HuH-7.5 (cell line): ENCODE measurements around the gene RTKN.
"Not testable (repeated sequence)": the region's sequence is repeated elsewhere in the genome, so short reads cannot be mapped to it uniquely, and the experiment has no call there.

Experiments used
- DNase-seq: peaks from one replicate; pipeline ENCODE4 v3.0.0; 2011; ENCODE audit warnings: low spot score

Gene RTKN

GRCh38 chr2:74460187-74460586, 18.4 kb upstream of the RTKN start:
- not testable (repeated sequence) for DNase-seq

GRCh38 chr2:74459503-74460118, 17.9 kb upstream of the RTKN start:
- not testable (repeated sequence) for DNase-seq

DNA sequence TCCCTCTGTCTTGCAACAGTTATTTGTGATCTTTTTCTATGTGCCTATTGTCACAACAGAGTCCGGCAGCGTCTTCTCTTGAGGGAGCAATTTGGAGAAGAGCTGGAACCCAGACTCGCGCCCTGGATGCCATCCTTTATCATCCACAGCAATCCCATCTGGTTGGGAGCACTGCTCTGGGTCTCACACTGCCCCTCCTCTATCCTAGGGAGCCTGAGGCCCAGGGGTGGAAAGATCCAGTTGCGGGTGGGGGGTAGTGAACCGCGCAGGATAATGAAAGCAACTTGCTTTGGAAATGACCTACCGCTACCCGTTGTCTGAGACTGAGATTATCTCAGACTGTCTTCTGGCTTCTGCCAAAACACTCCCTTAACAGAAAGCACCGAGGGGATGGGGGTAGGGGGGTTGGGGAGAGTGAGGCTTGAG, 17.2 kb upstream of the RTKN start:
- DNase-seq, result no peak

- peak; percentile 92 for DNase-seq
These were observed 16.6 kb upstream of the RTKN start, which contains the start of gene WBP1 for GRCh38 chr2:74458132-74458937. WBP1 (plus strand) TSS chr2:74458438; CDS start chr2:74458603, 165 bp downstream.

DNA sequence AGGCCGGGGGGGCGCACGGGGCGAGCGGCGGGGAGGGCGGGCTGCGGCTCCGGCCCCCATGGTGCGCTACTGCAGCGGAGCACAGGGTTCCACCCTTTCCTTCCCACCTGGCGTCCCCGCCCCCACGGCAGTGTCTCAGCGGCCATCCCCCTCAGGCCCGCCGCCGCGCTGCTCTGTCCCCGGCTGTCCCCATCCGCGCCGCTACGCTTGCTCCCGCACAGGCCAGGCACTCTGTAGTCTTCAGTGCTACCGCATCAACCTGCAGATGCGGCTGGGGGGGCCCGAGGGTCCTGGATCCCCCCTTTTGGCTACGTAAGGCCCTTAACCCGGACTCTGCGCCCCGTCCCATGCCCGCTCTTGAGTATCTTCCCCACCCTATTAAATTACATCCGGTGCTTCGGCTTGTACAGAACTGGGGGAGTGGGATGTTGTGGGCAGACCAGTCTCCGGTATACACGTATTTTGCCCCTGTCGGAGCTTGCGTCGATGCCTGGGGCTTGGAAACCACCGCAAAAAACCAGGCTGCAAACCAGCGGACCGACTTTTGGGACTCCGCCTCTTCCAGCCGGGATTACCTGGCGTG, 15.9 kb upstream of the RTKN start:
- peak; percentile 38 for DNase-seq

GRCh38 chr2:74457129-74457548, 15.4 kb upstream of the RTKN start:
- DNase-seq, result no peak

DNA sequence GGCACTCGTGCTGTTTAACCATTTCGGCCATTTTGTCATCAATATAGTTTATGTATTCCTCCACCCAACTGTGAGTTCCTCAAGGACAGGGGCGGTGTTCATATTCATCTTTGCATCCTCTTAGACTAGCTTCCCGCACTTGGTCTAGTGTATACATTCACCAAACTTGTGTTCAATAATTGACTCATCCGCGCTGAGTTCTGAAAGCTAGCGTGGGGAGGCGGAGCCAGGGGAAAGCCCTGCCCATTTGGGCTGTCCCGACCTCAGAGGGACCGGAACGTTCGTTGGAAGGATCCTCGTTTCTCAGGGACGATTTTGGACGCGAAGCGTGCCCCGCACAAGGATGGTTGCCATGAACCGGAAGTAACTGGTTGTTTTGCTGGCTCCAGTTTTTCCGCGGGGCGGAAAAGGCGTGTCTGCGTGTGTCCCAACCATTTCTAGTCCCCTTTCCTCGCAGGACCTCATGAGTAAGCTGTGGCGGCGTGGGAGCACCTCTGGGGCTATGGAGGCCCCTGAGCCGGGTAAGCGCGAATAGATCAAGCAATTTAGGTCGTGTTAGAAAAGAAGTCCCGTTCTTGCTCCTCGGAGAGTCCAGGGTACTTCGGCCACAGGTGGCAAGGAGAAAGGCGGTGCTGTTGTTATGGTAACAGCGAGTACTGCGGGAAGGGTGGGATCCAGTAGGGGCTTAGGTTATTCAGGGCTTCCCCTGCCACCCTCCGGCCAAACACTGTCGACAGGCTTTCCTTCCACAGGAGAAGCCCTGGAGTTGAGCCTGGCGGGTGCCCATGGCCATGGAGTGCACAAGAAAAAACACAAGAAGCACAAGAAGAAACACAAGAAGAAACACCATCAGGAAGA, 13.1 kb upstream of the RTKN start, which contains the start of gene INO80B:
Gene INO80B, plus strand, starts transcription at position 434 of the 858 bp plus-strand sequence. Its CDS starts 30 bp downstream, at position 464.
- DNase-seq, result peak; percentile 71

DNA sequence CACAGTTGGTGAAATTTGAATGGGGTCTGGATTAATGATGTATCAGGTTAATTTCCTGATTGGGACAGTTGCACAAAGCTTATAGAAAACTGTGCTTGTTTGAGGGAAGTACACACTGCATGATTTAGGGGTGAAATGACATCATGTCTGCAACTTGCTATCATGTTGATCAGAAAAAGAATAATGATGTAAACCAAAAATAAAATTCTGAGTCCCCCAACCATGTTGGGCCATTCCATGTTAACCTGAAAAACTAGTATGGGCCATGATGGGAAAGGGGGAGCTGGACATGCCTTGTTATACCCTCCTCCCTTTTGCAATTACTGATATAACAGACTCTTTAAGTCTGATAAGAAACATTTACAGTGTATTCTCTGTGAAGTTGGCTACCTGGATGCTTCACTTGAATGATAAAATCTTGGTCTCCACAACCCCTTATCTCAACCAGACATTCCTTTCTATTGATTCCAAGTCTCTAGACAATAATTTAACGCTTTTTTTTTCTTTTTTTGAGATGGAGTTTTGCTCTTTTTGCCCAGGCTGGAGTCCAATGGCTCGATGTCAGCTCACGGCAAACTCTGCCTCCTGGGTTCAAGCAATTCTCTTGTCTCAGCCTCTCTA, 8.9 kb upstream of the RTKN start:
- DNase-seq, result no peak

DNA sequence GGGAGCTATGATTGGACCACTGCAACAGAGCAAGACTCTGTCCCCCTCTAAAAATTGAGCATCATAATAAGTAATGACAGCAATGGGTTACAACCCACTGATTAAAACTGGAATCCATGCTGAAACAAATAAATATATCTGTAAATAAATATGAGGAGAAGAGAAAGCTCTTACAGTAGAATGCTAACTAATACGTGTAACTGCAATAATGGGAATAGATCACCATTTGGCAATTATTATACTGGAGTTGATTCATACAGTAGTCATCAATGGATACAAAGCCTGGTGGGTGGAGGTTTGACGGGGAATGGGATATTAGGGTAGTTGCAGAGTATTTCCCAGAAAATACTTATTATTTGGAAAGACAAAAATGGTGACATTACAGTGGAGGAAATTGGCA, 7.0 kb upstream of the RTKN start:
- no peak for DNase-seq

DNA sequence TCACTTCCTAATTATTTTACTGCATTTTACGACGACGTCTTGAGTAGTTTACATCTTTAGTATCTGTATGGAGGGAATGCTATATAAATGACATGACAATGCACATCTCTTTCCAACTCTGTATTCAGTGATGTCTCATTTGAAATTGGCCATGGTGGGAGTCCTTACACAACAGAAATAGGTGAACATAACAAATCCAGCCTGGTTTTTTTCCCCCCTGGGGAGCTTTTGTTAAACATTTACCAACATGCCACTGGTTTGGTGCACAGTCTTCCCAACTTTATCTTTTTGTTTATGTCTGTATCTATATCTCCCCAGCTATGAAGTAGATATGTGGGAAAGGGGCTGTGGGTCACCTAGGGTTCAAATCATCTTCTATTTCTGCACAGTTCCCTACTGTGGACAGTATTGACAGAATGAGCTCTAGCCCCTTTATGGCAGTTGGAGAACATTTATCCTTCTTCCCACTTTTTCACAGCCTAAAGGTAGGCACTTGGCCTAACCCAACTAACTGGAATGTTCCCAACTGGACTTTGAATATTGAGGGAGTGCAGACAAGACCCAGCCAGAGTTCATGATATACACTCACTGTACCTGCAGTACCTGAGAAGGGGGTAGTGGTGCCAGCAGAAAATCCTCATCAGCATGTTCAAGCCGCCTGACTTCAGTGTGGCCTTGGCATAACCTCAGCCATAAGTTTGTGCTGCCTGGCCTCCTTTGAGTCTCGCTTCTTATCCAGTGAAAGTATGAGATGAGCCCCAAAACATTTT, 5.7 kb upstream of the RTKN start:
- no peak for DNase-seq

GRCh38 chr2:74444498-74445318, 3.0 kb upstream of the RTKN start:
- no peak for DNase-seq

DNA sequence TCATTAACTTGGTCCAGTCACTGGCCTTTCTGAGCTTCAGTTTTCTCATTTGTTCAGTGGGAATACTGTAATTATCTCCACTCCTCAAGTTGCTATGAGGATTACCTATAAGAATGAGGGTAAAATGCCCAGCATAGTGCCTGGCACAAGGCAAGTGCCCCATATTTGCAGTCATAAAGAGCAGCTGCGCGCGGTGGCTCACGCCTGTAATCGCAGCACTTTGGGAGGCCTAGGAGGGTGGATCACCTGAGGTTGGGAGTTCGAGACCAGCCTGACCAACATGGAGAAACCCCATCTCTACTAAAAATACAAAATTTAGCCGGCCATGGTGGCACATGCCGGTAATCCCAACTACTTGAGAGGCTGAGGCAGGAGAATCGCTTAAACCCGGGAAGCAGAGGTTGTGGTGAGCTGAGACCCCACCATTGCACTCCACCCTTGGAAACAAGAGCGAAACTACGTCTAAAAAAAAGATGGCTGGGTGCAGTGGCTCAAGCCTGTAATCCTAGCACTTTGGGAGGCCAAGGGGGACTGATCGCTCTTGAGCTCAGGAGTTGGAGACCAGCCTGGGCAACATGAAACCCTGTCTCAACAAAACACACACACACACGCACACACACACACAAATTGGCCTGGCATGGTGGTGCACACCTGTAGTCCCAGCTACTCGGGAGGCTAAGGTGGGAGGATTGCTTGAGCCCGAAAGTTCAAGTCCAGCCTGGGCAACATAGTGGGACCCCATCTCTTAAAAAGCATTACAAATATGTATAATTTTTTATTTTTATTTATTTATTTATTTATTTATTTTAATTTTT, 953 bp upstream of the RTKN start:
- DNase-seq, result not testable (repeated sequence)

- no peak for DNase-seq
These were observed 507 bp downstream of the RTKN start for GRCh38 chr2:74441170-74441689.

DNA sequence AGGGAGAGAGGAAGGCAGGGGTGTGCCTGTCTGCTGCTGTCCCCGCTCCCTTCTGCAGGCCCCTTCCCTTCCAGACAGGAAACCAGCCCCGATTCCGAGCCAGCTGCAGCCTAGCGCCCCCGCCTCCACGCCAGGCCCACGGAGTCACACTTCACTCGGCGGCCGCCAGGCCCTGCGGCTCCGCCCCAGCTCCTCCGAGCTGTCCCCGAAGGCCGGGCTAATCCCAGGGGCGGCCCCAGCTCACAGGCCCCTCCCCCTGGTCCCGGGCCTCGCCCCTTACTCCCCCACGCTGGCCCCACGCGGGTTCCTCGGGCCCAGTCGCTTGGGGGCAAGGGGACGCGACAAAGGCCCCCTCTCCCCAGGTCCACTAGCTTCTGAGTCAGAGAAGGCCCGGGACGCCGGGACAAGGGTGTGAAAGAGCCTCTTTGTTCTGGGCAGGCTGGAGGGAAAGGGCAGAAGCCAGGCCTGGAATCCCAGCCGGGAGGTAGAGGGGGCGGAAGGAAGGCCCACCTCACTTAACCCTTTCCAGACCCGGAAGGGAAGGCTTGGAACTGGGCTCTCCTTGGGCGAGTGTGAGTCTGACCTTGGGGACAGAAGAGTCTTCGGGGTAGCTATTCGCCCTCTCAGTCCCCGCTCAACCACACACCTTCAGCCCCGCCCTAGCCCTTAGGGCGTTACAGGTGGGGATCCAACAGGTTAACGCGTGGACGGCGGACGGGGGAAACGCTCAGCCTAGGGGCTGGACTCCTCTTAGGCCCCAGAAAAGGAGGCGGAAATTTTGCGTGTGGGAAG, 1.2 kb downstream of the RTKN start:
- DNase-seq, result peak; percentile 94

DNA sequence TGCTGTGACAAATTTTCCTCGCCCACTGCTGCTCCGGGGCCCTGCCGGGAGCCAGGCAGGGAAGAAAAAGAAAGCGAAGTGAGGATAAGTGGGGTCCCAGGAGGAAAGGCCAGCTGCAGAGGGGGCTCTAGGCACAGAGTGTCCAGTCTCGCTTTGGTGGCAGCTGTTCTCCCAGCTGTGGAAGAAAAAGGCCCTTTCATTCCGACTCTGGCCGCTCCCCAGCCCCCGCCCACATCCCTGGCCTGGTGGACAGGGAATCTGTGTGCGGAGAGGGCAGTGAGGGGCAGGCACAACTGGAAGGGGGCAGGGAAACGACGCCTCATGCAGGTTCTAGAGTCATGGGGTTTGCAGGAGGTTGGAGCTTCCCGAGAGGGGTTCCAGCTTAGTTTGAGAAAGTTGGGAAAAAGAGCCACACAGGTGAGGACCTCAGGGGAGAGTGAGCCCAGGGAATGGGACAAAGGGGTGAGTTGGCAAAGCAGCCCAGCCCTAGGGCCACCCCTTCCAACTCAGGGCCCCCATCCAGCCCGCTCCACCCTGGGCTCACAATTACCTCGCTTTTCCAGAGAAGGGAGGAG, 1.8 kb downstream of the RTKN start:
- no peak for DNase-seq

DNA sequence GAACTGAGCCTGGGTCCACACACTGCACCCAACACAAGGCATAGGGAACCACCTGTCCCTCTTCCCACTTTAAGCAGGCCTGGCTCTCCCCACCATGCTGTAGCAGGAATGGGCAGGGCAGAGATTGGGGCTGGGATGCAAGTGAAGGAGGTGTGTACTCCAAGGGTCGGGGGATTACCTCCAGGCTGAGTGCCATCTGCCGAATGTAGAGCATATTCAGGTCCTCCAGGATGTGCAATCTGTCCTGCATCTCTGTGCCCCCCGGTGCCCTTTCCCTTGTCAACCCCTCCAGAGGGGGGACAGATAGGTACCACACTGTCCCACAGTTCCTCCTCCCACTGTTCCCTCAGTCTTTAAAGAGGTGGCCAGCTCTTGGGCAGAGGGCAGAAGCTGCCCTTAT, 2.4 kb downstream of the RTKN start:
- DNase-seq, result no peak

DNA sequence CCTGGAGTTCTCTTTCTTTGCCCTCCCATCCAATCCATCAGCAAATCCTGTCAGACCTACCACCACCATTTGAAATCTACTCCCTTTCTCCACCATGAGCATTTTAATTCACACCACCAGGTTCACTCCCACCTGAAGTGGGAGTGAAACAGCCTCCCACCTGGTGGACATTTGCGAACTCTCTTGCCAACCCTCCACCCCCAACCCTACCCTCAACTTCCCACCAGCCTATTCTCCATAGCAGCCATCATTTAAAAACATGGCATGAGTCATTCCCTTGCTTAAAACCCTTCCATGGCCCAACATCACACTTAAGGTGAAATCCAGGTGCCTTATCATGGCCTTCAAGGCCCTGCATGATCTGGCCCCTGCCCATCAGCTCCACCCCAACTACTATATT, 3.5 kb downstream of the RTKN start:
- DNase-seq, result no peak
